H9 (cell line): Measurements from ENCODE around the gene GPR156. TPM values are rescaled to one million over a fixed set of nuclear protein-coding genes. Genes with fewer than 3 reads are reported as not detected.

Experiments used
- DNase-seq: peaks from one replicate; pipeline ENCODE4 v3.0.0-alpha.2; 2017
- H2AFZ ChIP-seq: one replicate; pipeline ENCODE4 v1.6.1; 2013; ENCODE audit warnings: mild to moderate bottlenecking, low read length, control low read depth, moderate library complexity
- H2AK5ac ChIP-seq: 2 replicates; pipeline ENCODE4 v1.6.1; 2013; ENCODE audit warnings: low read length, control low read depth, mixed read lengths; ENCODE audit not compliant: insufficient read length
- H2BK120ac ChIP-seq: one replicate; pipeline ENCODE4 v1.6.1; 2013; ENCODE audit warnings: low read depth, mild to moderate bottlenecking, low read length, control low read depth, inconsistent platforms; ENCODE audit not compliant: poor library complexity, severe bottlenecking
- H2BK12ac ChIP-seq: 2 replicates; pipeline ENCODE4 v1.6.1; 2013; ENCODE audit warnings: low read length, control low read depth, mixed read lengths, low read depth; ENCODE audit not compliant: insufficient read length
- H2BK15ac ChIP-seq: 2 replicates; pipeline ENCODE4 v1.6.1; 2013; ENCODE audit warnings: low read depth, low read length, control low read depth
- H2BK20ac ChIP-seq: one replicate; pipeline ENCODE4 v1.6.1; 2013; ENCODE audit warnings: low read depth, mild to moderate bottlenecking, low read length, control low read depth, inconsistent platforms; ENCODE audit not compliant: poor library complexity, severe bottlenecking
- H2BK5ac ChIP-seq: 2 replicates; pipeline ENCODE4 v1.6.1; 2013; ENCODE audit warnings: low read length, control low read depth, mixed read lengths; ENCODE audit not compliant: insufficient read length
- H3K14ac ChIP-seq: 2 replicates; pipeline ENCODE4 v1.6.1; 2013; ENCODE audit warnings: low read length, control low read depth; ENCODE audit not compliant: insufficient read depth
- H3K18ac ChIP-seq: 2 replicates; pipeline ENCODE4 v1.6.1; 2013; ENCODE audit warnings: low read depth, mild to moderate bottlenecking, mixed read lengths, low read length, control low read depth; ENCODE audit not compliant: insufficient read length
- H3K23ac ChIP-seq: 2 replicates; pipeline ENCODE4 v1.6.1; 2013; ENCODE audit warnings: low read length, control low read depth, mixed read lengths, low read depth; ENCODE audit not compliant: insufficient read length
- H3K23me2 ChIP-seq: 2 replicates; pipeline ENCODE4 v1.6.1; 2013; ENCODE audit warnings: low read depth, mild to moderate bottlenecking, mixed read lengths, low read length, control low read depth; ENCODE audit not compliant: insufficient read length, poor library complexity, severe bottlenecking
- H3K27ac ChIP-seq: 2 replicates; pipeline ENCODE4 v1.5.1; 2013; ENCODE audit warnings: low read length, control low read depth, mixed read lengths, low read depth; ENCODE audit not compliant: insufficient read length
- H3K27me3 ChIP-seq: 2 replicates; pipeline ENCODE4 v1.6.1; 2013; ENCODE audit warnings: low read length, control low read depth, inconsistent platforms; ENCODE audit not compliant: insufficient read depth
- H3K4ac ChIP-seq: 2 replicates; pipeline ENCODE4 v1.6.1; 2013; ENCODE audit warnings: low read depth, mild to moderate bottlenecking, control low read depth, inconsistent platforms, low read length, moderate library complexity
- H3K4me1 ChIP-seq: 2 replicates; pipeline ENCODE4 v1.6.1; 2013; ENCODE audit warnings: low read length, control low read depth, inconsistent platforms; ENCODE audit not compliant: insufficient read depth
- H3K4me2 ChIP-seq: 2 replicates; pipeline ENCODE4 v1.6.1; 2013; ENCODE audit warnings: low read length, control low read depth, mixed read lengths; ENCODE audit not compliant: insufficient read length, insufficient read depth
- H3K56ac ChIP-seq: 2 replicates; pipeline ENCODE4 v1.6.1; 2013; ENCODE audit warnings: low read depth, mild to moderate bottlenecking, mixed read lengths, low read length, control low read depth; ENCODE audit not compliant: insufficient read length
- H3K79me1 ChIP-seq: 2 replicates; pipeline ENCODE4 v1.6.1; 2013; ENCODE audit warnings: low read depth, mild to moderate bottlenecking, moderate library complexity, low read length, control low read depth, inconsistent platforms; ENCODE audit not compliant: insufficient read depth, poor library complexity, severe bottlenecking
- H3K79me2 ChIP-seq: 2 replicates; pipeline ENCODE4 v1.6.1; 2013; ENCODE audit warnings: low read length, control low read depth, inconsistent platforms; ENCODE audit not compliant: insufficient read depth
- H3K9ac ChIP-seq: 2 replicates; pipeline ENCODE4 v1.6.1; 2013; ENCODE audit warnings: low read length, control low read depth, mixed read lengths; ENCODE audit not compliant: insufficient read length; ENCODE audit errors: extremely low read depth
- H3K9me3 ChIP-seq: one replicate; pipeline ENCODE4 v1.6.1; 2013; ENCODE audit warnings: low read depth, low read length, inconsistent platforms; ENCODE audit not compliant: control insufficient read depth
- H3T11ph ChIP-seq: one replicate; pipeline ENCODE4 v1.6.1; 2013; ENCODE audit warnings: mild to moderate bottlenecking, low read length, control low read depth, inconsistent platforms
- H4K20me1 ChIP-seq: one replicate; pipeline ENCODE4 v1.6.1; 2013; ENCODE audit not compliant: control insufficient read depth, insufficient read length, insufficient read depth
- H4K5ac ChIP-seq: 2 replicates; pipeline ENCODE4 v1.6.1; 2013; ENCODE audit warnings: low read depth, mild to moderate bottlenecking, mixed read lengths, low read length, control low read depth; ENCODE audit not compliant: insufficient read length
- H4K8ac ChIP-seq: replicated peaks from 2 replicates; pipeline ENCODE4 v1.6.1; 2013; ENCODE audit warnings: low read length, control low read depth, mixed read lengths, low read depth; ENCODE audit not compliant: insufficient read length
- H4K91ac ChIP-seq: 2 replicates; pipeline ENCODE4 v1.6.1; 2013; ENCODE audit warnings: low read depth, mild to moderate bottlenecking, moderate library complexity, mixed read lengths, low read length, control low read depth; ENCODE audit not compliant: insufficient read length
- H3K27ac Mint-ChIP-seq, 3 experiments: 2 replicates in 2 of 3; 3 replicates in 1 of 3; pipeline ENCODE4 v1.8.0; 2020 to 2021; ENCODE audit warnings: mixed read lengths in 3 of 3, mild to moderate bottlenecking in 1 of 3, moderate library complexity in 1 of 3
- H3K27me3 Mint-ChIP-seq: 2 replicates; pipeline ENCODE4 v1.8.0; 2021; ENCODE audit warnings: low read depth, mild to moderate bottlenecking, moderate library complexity, mixed read lengths
- H3K36me3 Mint-ChIP-seq, 3 experiments: 2 replicates in 2 of 3; 3 replicates in 1 of 3; pipeline ENCODE4 v1.8.0; 2020 to 2021; ENCODE audit warnings: low read depth in 3 of 3, mixed read lengths in 3 of 3; ENCODE audit not compliant: insufficient read depth in 1 of 3
- H3K4me1 Mint-ChIP-seq, 2 experiments: 2 replicates each; pipeline ENCODE4 v1.8.0; 2020; ENCODE audit warnings: mixed read lengths in 2 of 2
- H3K4me3 Mint-ChIP-seq, 2 experiments: 2 replicates in 1 of 2; 3 replicates in 1 of 2; pipeline ENCODE4 v1.8.0; 2020 to 2021; ENCODE audit warnings: mild to moderate bottlenecking in 2 of 2, mixed read lengths in 2 of 2, moderate library complexity in 1 of 2
- H3K9me3 Mint-ChIP-seq, 2 experiments: 2 replicates in 1 of 2; 3 replicates in 1 of 2; pipeline ENCODE4 v1.8.0; 2020; ENCODE audit warnings: mild to moderate bottlenecking in 2 of 2, mixed read lengths in 2 of 2, moderate library complexity in 1 of 2
- CTCF ChIP-seq: fragments of 200-600 bp; sonication (generic); conservative IDR thresholded peaks from 3 replicates; pipeline ENCODE4 v1.8.0; 2021; ENCODE audit warnings: antibody characterized with exemption, mild to moderate bottlenecking
- WGBS: extraction: QIAGEN DNeasy Blood & Tissue Kit; methylation state at CpG from one replicate; pipeline ENCODE4 v1.1.7; 2013; ENCODE audit warnings: missing lambda C conversion rate, low lambda C conversion rate, mixed read lengths; ENCODE audit not compliant: insufficient read length; ENCODE audit errors: extremely low coverage; 5-methylcytosine and 5-hydroxymethylcytosine counted together
- total RNA-seq: library from RNA; stranded (reverse); gene quantifications from 2 replicates; pipeline ENCODE4 v1.2.1, GENCODE V29; 2021

The GPR156 gene
- total RNA-seq, 1 experiment from 2014 or later = 1.8 TPM

GRCh38 chr3:120130656-120131055 lies 154.4 kb downstream of the GPR156 start:
- H3K18ac ChIP-seq = no peak overlapping the region
- no peaks in the 10 kb centered on the region for H3K27me3 ChIP-seq
- no peak overlapping the region for H3K27ac Mint-ChIP-seq
- no peak overlapping the region for H2BK12ac ChIP-seq
- peaks cover 7 to 9% of the 10 kb centered on the region in 2 experiments for H3K4me1 Mint-ChIP-seq
- H3K23me2 ChIP-seq = no peaks in the 10 kb centered on the region
- DNase-seq = no peak
- no peak overlapping the region for H3K4me2 ChIP-seq
- H3T11ph ChIP-seq = no peak overlapping the region
- no peaks in the 10 kb centered on the region for H3K36me3 Mint-ChIP-seq
- H3K14ac ChIP-seq = no peak overlapping the region
- no peak overlapping the region for H3K56ac ChIP-seq
- H2BK20ac ChIP-seq = no peak overlapping the region
- no peak overlapping the region for H4K8ac ChIP-seq
- no peaks in the 10 kb centered on the region for H3K79me2 ChIP-seq
- no peak overlapping the region for H4K91ac ChIP-seq
- no peak overlapping the region for H2AFZ ChIP-seq
- WGBS = no CpG with 5 or more reads among the region's 3 CpGs
- no peak overlapping the region for H3K27ac ChIP-seq
- H2AK5ac ChIP-seq = no peak overlapping the region
- no peak overlapping the region for H2BK15ac ChIP-seq
- no peak for TF ChIP-seq CTCF
- H2BK5ac ChIP-seq = no peak overlapping the region
- no peak overlapping the region for H3K9ac ChIP-seq
- H3K9me3 Mint-ChIP-seq = no peaks in the 10 kb centered on the region
- no peaks in the 10 kb centered on the region for H3K79me1 ChIP-seq
- H3K4ac ChIP-seq = no peak overlapping the region
- no peaks in the 10 kb centered on the region for H3K9me3 ChIP-seq
- no peak overlapping the region for H3K4me3 Mint-ChIP-seq
- H3K27me3 Mint-ChIP-seq = no peaks in the 10 kb centered on the region
- no peak overlapping the region for H4K5ac ChIP-seq
- no peaks in the 10 kb centered on the region for H4K20me1 ChIP-seq
- no peaks in the 10 kb centered on the region for H3K4me1 ChIP-seq
- no peak overlapping the region for H2BK120ac ChIP-seq
- no peak overlapping the region for H3K23ac ChIP-seq
